HL-60 (cell line): ENCODE data around the gene NOTO.

Source experiments
- REST ChIP-seq: IDR thresholded peaks from 2 replicates; pipeline ENCODE4 v1.6.1; 2012; ENCODE audit warnings: low read depth; ENCODE audit not compliant: insufficient replicate concordance
- TF ChIP-seq, protein P1 (sequence below): IDR thresholded peaks from one replicate; pipeline ENCODE4 v1.5.1; 2011; ENCODE audit warnings: low read length, control low read depth, inconsistent platforms; ENCODE audit not compliant: insufficient read depth

DNA sequence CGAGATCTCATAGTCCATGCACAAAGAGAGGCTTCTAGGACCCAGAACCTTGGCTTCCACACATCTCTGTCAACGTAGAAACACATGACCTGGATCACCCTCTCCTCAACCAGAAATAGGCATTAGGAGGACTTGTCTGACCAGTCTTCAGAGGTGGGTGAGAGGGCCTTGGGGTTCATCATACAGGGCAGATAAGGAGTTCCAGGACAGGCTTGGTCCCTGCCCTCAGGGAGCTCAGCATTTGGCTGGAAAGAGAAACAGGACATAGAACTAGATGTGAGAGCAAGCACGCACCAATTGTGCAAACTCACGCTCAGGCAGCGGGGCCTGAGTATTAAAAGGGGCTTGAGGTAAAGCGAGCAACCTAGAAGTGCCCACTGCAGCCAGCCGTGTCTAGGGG, 28.6 kb upstream of the NOTO start:
- TF ChIP-seq, protein P1, sequence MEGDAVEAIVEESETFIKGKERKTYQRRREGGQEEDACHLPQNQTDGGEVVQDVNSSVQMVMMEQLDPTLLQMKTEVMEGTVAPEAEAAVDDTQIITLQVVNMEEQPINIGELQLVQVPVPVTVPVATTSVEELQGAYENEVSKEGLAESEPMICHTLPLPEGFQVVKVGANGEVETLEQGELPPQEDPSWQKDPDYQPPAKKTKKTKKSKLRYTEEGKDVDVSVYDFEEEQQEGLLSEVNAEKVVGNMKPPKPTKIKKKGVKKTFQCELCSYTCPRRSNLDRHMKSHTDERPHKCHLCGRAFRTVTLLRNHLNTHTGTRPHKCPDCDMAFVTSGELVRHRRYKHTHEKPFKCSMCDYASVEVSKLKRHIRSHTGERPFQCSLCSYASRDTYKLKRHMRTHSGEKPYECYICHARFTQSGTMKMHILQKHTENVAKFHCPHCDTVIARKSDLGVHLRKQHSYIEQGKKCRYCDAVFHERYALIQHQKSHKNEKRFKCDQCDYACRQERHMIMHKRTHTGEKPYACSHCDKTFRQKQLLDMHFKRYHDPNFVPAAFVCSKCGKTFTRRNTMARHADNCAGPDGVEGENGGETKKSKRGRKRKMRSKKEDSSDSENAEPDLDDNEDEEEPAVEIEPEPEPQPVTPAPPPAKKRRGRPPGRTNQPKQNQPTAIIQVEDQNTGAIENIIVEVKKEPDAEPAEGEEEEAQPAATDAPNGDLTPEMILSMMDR, result no peak
- no peak for TF ChIP-seq REST
